ENCODE measurements around the gene CLECL1. TPM values are rescaled to one million over a fixed set of nuclear protein-coding genes. Genes with fewer than 3 reads are reported as not detected.

Gene CLECL1
- total RNA-seq, 1 donor from 2014 or later, result not detected

GRCh38 chr12:9731393-9731792, 1.5 kb downstream of the CLECL1 start:
- Histone ChIP-seq H3K4me1 (ENCODE audit: insufficient read depth, low read length) (no peaks in the 10 kb centered on the region), H4K20me1 (ENCODE audit: insufficient read depth, low read length) (no peaks in the 10 kb centered on the region), H3K9me3 (ENCODE audit: insufficient read depth, low read depth, low read length) (no peaks in the 10 kb centered on the region), H3K27ac (ENCODE audit: low read depth, low read length) (no peak overlapping the region), H2AFZ (ENCODE audit: low read depth, low read length) (no peak overlapping the region), H3K36me3 (ENCODE audit: insufficient read depth, low read length) (no peaks in the 10 kb centered on the region), H3K4me3 (ENCODE audit: insufficient read depth, low read depth, low read length) (no peak overlapping the region), H3K9ac (ENCODE audit: low read length) (no peak overlapping the region), H3K27me3 (ENCODE audit: insufficient read depth, low read length) (no peaks in the 10 kb centered on the region), H3K4me2 (ENCODE audit: low read length) (no peak overlapping the region), H3K79me2 (ENCODE audit: insufficient read depth, low read length) (no peaks in the 10 kb centered on the region)
- Mint-ChIP-seq H3K4me1 (ENCODE audit: low read depth, unreplicated experiment) (no peaks in the 10 kb centered on the region), H3K36me3 (ENCODE audit: low read depth, unreplicated experiment) (no peaks in the 10 kb centered on the region), H3K9me3 (ENCODE audit: unreplicated experiment) (no peaks in the 10 kb centered on the region), H3K27ac (ENCODE audit: unreplicated experiment) (no peak overlapping the region), H3K27me3 (ENCODE audit: low read depth, unreplicated experiment) (no peaks in the 10 kb centered on the region), H3K4me3 (ENCODE audit: unreplicated experiment) (no peak overlapping the region)
- TF ChIP-seq CTCF (IDR thresholded peaks at IDR 0.05; ENCODE audit: insufficient read depth, low read depth, low read length), result no peak
- FAIRE-seq, result no peak
- DNase-seq (ENCODE audit: low read depth), result no peak

- H3K27ac ChIP-seq (ENCODE audit: low read depth, low read length), result no peak overlapping the region
- no peak for TF ChIP-seq EZH2 (IDR thresholded peaks at IDR 0.05; ENCODE audit: insufficient read depth, low read length)
- TF ChIP-seq CTCF (IDR thresholded peaks at IDR 0.05; ENCODE audit: insufficient read depth, low read depth, low read length), result no peak
- no peaks in the 10 kb centered on the region for H3K27me3 ChIP-seq (ENCODE audit: insufficient read depth, low read length)
- no peaks in the 10 kb centered on the region for H3K9me3 Mint-ChIP-seq (ENCODE audit: unreplicated experiment)
- H3K4me3 ChIP-seq (ENCODE audit: insufficient read depth, low read depth, low read length), result no peak overlapping the region
- no peaks in the 10 kb centered on the region for H4K20me1 ChIP-seq (ENCODE audit: insufficient read depth, low read length)
- no peaks in the 10 kb centered on the region for H3K4me1 Mint-ChIP-seq (ENCODE audit: low read depth, unreplicated experiment)
- H3K27ac Mint-ChIP-seq (ENCODE audit: unreplicated experiment), result no peak overlapping the region
- H3K4me3 Mint-ChIP-seq (ENCODE audit: unreplicated experiment), result no peak overlapping the region
- H3K27me3 Mint-ChIP-seq (ENCODE audit: low read depth, unreplicated experiment), result no peaks in the 10 kb centered on the region
- no peaks in the 10 kb centered on the region for H3K36me3 Mint-ChIP-seq (ENCODE audit: low read depth, unreplicated experiment)
- no peaks in the 10 kb centered on the region for H3K4me1 ChIP-seq (ENCODE audit: insufficient read depth, low read length)
- H3K36me3 ChIP-seq (ENCODE audit: insufficient read depth, low read length), result no peaks in the 10 kb centered on the region
- H2AFZ ChIP-seq (ENCODE audit: low read depth, low read length), result no peak overlapping the region
- no peak for DNase-seq (ENCODE audit: low read depth)
- H3K9ac ChIP-seq (ENCODE audit: low read length), result no peak overlapping the region
- FAIRE-seq, result no peak
- H3K4me2 ChIP-seq (ENCODE audit: low read length), result no peak overlapping the region
- H3K79me2 ChIP-seq (ENCODE audit: insufficient read depth, low read length), result no peaks in the 10 kb centered on the region
- H3K9me3 ChIP-seq (ENCODE audit: insufficient read depth, low read depth, low read length), result no peaks in the 10 kb centered on the region
Measured at GRCh38 chr12:9730591-9730990, 2.3 kb downstream of the CLECL1 start.

- no peak for FAIRE-seq
- Histone ChIP-seq H3K9me3 (ENCODE audit: insufficient read depth, low read depth, low read length) (no peaks in the 10 kb centered on the region), H3K4me2 (ENCODE audit: low read length) (no peak overlapping the region), H3K4me3 (ENCODE audit: insufficient read depth, low read depth, low read length) (no peak overlapping the region), H3K36me3 (ENCODE audit: insufficient read depth, low read length) (no peaks in the 10 kb centered on the region), H2AFZ (ENCODE audit: low read depth, low read length) (no peak overlapping the region), H3K27me3 (ENCODE audit: insufficient read depth, low read length) (no peaks in the 10 kb centered on the region), H3K79me2 (ENCODE audit: insufficient read depth, low read length) (no peaks in the 10 kb centered on the region), H3K9ac (ENCODE audit: low read length) (no peak overlapping the region), H3K4me1 (ENCODE audit: insufficient read depth, low read length) (no peaks in the 10 kb centered on the region), H3K27ac (ENCODE audit: low read depth, low read length) (no peak overlapping the region), H4K20me1 (ENCODE audit: insufficient read depth, low read length) (no peaks in the 10 kb centered on the region)
- no peak overlapping the region for H3K27ac Mint-ChIP-seq (ENCODE audit: unreplicated experiment)
- H3K9me3 Mint-ChIP-seq (ENCODE audit: unreplicated experiment), result no peaks in the 10 kb centered on the region
- no peaks in the 10 kb centered on the region for H3K36me3 Mint-ChIP-seq (ENCODE audit: low read depth, unreplicated experiment)
- no peak for TF ChIP-seq CTCF (IDR thresholded peaks at IDR 0.05; ENCODE audit: insufficient read depth, low read depth, low read length)
- no peak for TF ChIP-seq EZH2 (IDR thresholded peaks at IDR 0.05; ENCODE audit: insufficient read depth, low read length)
- H3K27me3 Mint-ChIP-seq (ENCODE audit: low read depth, unreplicated experiment), result no peaks in the 10 kb centered on the region
- H3K4me1 Mint-ChIP-seq (ENCODE audit: low read depth, unreplicated experiment), result no peaks in the 10 kb centered on the region
- H3K4me3 Mint-ChIP-seq (ENCODE audit: unreplicated experiment), result no peak overlapping the region
- no peak for DNase-seq (ENCODE audit: low read depth)
Measured at GRCh38 chr12:9730011-9730410, 2.9 kb downstream of the CLECL1 start.

Data from astrocyte (in vitro differentiated cells and primary cell).